Naive thymus-derived CD8-positive, alpha-beta T cell (primary cell): ENCODE results near the gene RAB4B. TPM values are rescaled to one million over a fixed set of nuclear protein-coding genes. Genes with fewer than 3 reads are reported as not detected.
"Not testable (repeated sequence)": the region's sequence is repeated elsewhere in the genome, so short reads cannot be mapped to it uniquely, and the experiment has no call there.

Source experiments
- ATAC-seq, 2 donors: fragments of 150-1000 bp; cut with Tn5 transposase in 1 of 2; sonication (Bioruptor Pico), chemical (Tn5 transposase) in 1 of 2; 1 replicate in 1 of 2; 2 replicates in 1 of 2; pipeline ENCODE4 v1.10.0; 2021; ENCODE audit warnings: mild to moderate bottlenecking in 2 of 2, moderate library complexity in 2 of 2
- POLR2A ChIA-PET: fragments of 350-600 bp; sonication (Branson Sonifier 250); formaldehyde crosslinking; loops from one replicate; lab custom pipeline; 2021; ENCODE audit warnings: antibody characterized with exemption; lab: Charles Lee
- DNase-seq, 10 donors: peaks; one replicate each; pipeline versions ENCODE4 v3.0.0 to v3.0.0-alpha.2; 2020 to 2022
- H3K27ac Mint-ChIP-seq, 10 donors: one replicate each; pipeline ENCODE4 v1.8.0; 2020 to 2022; ENCODE audit warnings: mild to moderate bottlenecking in 10 of 10, mixed read lengths in 10 of 10, moderate library complexity in 4 of 10, inconsistent platforms in 1 of 10
- H3K27me3 Mint-ChIP-seq, 5 donors: one replicate each; pipeline ENCODE4 v1.8.0; 2021 to 2022; ENCODE audit warnings: mixed read lengths in 5 of 5
- H3K36me3 Mint-ChIP-seq, 3 donors: one replicate each; pipeline ENCODE4 v1.8.0; 2020 to 2022; ENCODE audit warnings: mixed read lengths in 3 of 3, mild to moderate bottlenecking in 2 of 3, inconsistent platforms in 1 of 3
- H3K4me1 Mint-ChIP-seq, 4 donors: one replicate each; pipeline ENCODE4 v1.8.0; 2021 to 2022; ENCODE audit warnings: mixed read lengths in 4 of 4
- H3K4me3 Mint-ChIP-seq, 10 donors: one replicate each; pipeline ENCODE4 v1.8.0; 2020 to 2022; ENCODE audit warnings: mild to moderate bottlenecking in 10 of 10, mixed read lengths in 10 of 10, moderate library complexity in 6 of 10, inconsistent platforms in 1 of 10
- H3K9me3 Mint-ChIP-seq, 9 donors: one replicate each; pipeline ENCODE4 v1.8.0; 2020 to 2022; ENCODE audit warnings: mixed read lengths in 9 of 9, mild to moderate bottlenecking in 3 of 9, inconsistent platforms in 1 of 9, moderate library complexity in 1 of 9
- polyA plus RNA-seq, 3 donors: library from polyadenylated mRNA; unstranded; fragments of 300-500 nt; fragmentation: Illumina TruSeq; gene quantifications; one replicate each; pipeline ENCODE4 v1.2.3, GENCODE V29; 2021
- total RNA-seq, 8 experiments: library from RNA in 2 of 8; stranded (reverse) in 2 of 8; gene quantifications; one replicate each; pipeline ENCODE4 v1.2.3 and lab custom pipeline; 2021 to 2026

The RAB4B gene
- total and polyA plus RNA-seq, 5 experiments from 2014 or later, result 47.3 to 87.2 (median 76.4) TPM

DNA sequence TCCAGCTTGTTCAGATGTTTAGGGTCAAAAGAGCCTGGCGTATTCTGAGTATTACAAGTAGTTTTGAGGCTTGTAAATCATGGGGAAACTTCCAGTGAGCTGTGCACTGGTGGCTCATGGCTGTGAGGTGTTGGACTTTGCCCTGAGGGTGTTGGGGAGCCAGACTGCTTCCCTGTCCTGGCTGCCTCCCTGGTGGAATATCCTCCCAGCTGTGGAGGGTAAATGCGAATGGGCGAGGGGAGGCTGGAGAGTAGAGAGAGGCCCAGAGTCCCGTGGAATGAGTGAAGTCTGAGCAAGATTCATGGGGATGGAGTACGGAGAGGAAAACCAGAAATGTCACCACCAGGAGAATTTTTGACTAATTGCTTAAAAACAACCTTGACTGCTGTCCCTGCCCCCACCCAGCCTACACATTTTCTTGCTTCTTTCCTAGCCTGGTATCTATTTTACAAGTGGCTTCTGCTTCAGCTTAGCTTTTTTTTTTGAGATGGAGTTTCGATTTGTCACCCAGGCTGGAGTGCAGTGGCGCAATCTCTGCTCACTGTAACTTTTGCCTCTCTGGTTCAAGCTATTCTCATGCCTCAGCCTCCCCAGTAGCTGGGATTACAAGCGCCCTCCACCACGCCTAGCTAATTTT lies 23.3 kb upstream of the RAB4B start:
- ATAC-seq (no peak), DNase-seq (peak in 1 of 10 donors; percentile 27)
- Mint-ChIP-seq H3K4me1 (peaks cover 34 to 72% (median 69%) of the 10 kb centered on the region in 4 donors), H3K27me3 (no peaks in the 10 kb centered on the region), H3K9me3 (no peaks in the 10 kb centered on the region), H3K4me3 (peak overlapping the region; percentile 73 to 91 (median 84)), H3K27ac (peak overlapping the region; percentile 83 to 93 (median 91)), H3K36me3 (peaks cover 8 to 55% (median 12%) of the 10 kb centered on the region in 3 donors)
- POLR2A ChIA-PET, result interaction anchor here (0.6 to 3.4 kb wide), 8 partner anchors 11 to 509 kb away, joined by 3 to 15 read pairs (median 4); partner anchors contain the start of genes EGLN2 and RAB4B

- no peak for ATAC-seq
- POLR2A ChIA-PET, result interaction anchor here (1.2 to 3.4 kb wide), 5 partner anchors 10 to 52 kb away, joined by 3 to 15 read pairs (median 8); partner anchors contain the start of genes EGLN2 and RAB4B
- Mint-ChIP-seq H3K27me3 (no peaks in the 10 kb centered on the region), H3K4me1 (peaks cover 29 to 72% (median 67%) of the 10 kb centered on the region in 4 donors), H3K4me3 (peak overlapping the region; percentile 58 to 91 (median 83)), H3K36me3 (peaks cover 8 to 60% (median 12%) of the 10 kb centered on the region in 3 donors), H3K9me3 (no peaks in the 10 kb centered on the region), H3K27ac (peak overlapping the region; percentile 21 to 93 (median 66))
- no peak for DNase-seq
These were observed 22.8 kb upstream of the RAB4B start for GRCh38 chr19:40755248-40755624.

GRCh38 chr19:40755791-40756190 lies 22.3 kb upstream of the RAB4B start:
- Mint-ChIP-seq H3K9me3 (no peaks in the 10 kb centered on the region), H3K4me1 (peaks cover 28 to 74% (median 64%) of the 10 kb centered on the region in 4 donors), H3K36me3 (peaks cover 8 to 65% (median 12%) of the 10 kb centered on the region in 3 donors), H3K27me3 (no peaks in the 10 kb centered on the region), H3K27ac (peak overlapping the region in 9 of 10 donors; percentile 21 to 92 (median 69)), H3K4me3 (peak overlapping the region; percentile 46 to 91 (median 79))
- DNase-seq (no peak), ATAC-seq (no peak)
- POLR2A ChIA-PET, result interaction anchor here (0.6 to 3.4 kb wide), 6 partner anchors 10 to 45 kb away, joined by 3 to 22 read pairs (median 6); partner anchors contain the start of genes EGLN2 and RAB4B

DNA sequence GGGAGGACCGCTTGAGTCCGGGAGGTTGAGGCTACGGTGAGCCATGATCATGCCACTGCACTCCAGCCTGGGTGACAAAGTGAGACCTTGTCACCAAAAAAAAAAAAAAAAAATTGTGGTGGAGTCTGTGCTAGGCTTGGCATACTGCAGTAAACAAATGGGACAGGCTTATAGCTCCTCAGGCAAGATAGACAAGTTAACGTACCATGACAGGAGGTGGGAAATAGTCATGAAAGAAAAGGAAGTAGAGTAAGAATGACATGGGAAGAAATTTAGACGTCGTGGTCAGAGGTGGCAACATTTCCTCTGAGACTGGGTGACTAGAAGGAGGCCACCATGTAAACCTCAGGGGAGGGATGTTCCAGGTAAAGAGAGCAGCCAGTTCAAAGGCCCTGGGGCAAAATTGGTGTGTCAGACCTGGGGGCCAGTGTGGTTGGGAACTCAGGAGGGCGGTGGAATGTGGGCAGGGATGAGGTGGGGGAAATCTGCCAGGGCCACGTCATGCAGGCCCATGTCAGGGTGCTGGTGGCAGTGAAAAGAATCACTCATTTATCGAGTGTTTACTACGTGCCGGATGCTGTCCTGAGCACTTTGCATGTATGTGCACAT lies 21.4 kb upstream of the RAB4B start:
- peaks cover 2 to 72% (median 15%) of the 10 kb centered on the region in 3 donors for H3K36me3 Mint-ChIP-seq
- peak in 2 of 10 donors; percentile 5 to 33 for DNase-seq
- H3K4me3 Mint-ChIP-seq, result peak overlapping the region; percentile 16 to 91 (median 60)
- peaks cover 23 to 75% (median 63%) of the 10 kb centered on the region in 4 donors for H3K4me1 Mint-ChIP-seq
- no peaks in the 10 kb centered on the region for H3K9me3 Mint-ChIP-seq
- peak in 1 of 2 donors; percentile 55 for ATAC-seq
- peak overlapping the region; percentile 21 to 91 (median 70) for H3K27ac Mint-ChIP-seq
- no peaks in the 10 kb centered on the region for H3K27me3 Mint-ChIP-seq
- POLR2A ChIA-PET, result interaction anchor here (0.7 to 3.4 kb wide), 4 partner anchors 15 to 42 kb away, joined by 3 to 22 read pairs (median 10); partner anchors contain the start of genes EGLN2 and RAB4B

- Mint-ChIP-seq H3K27me3 (no peaks in the 10 kb centered on the region), H3K36me3 (peaks cover 9 to 79% (median 28%) of the 10 kb centered on the region in 3 donors), H3K27ac (peak overlapping the region in 6 of 10 donors; percentile 21 to 70 (median 48)), H3K4me1 (peaks cover 33 to 78% (median 65%) of the 10 kb centered on the region in 4 donors), H3K4me3 (peak overlapping the region in 2 of 10 donors; percentile 37 to 41), H3K9me3 (no peaks in the 10 kb centered on the region)
- POLR2A ChIA-PET, result interaction anchor here (0.6 to 3.0 kb wide), 3 partner anchors 9 to 44 kb away, joined by 3 to 22 read pairs (median 7); partner anchors contain the start of gene RAB4B
- no peak for ATAC-seq
- DNase-seq, result no peak
These were observed 19.6 kb upstream of the RAB4B start for GRCh38 chr19:40758491-40758890.

- POLR2A ChIA-PET, result interaction anchor here (1.3 kb wide), 1 partner anchor 19 kb away, joined by 3 read pairs; the partner anchor contains the start of gene RAB4B
- Mint-ChIP-seq H3K9me3 (no peaks in the 10 kb centered on the region), H3K36me3 (peaks cover 14 to 88% (median 36%) of the 10 kb centered on the region in 3 donors), H3K27me3 (no peaks in the 10 kb centered on the region), H3K27ac (peak overlapping the region in 2 of 10 donors; percentile 51 to 68), H3K4me3 (no peak overlapping the region), H3K4me1 (peaks cover 38 to 80% (median 69%) of the 10 kb centered on the region in 4 donors)
- DNase-seq (no peak), ATAC-seq (no peak)
These were observed 18.7 kb upstream of the RAB4B start for GRCh38 chr19:40759352-40759751.

DNA sequence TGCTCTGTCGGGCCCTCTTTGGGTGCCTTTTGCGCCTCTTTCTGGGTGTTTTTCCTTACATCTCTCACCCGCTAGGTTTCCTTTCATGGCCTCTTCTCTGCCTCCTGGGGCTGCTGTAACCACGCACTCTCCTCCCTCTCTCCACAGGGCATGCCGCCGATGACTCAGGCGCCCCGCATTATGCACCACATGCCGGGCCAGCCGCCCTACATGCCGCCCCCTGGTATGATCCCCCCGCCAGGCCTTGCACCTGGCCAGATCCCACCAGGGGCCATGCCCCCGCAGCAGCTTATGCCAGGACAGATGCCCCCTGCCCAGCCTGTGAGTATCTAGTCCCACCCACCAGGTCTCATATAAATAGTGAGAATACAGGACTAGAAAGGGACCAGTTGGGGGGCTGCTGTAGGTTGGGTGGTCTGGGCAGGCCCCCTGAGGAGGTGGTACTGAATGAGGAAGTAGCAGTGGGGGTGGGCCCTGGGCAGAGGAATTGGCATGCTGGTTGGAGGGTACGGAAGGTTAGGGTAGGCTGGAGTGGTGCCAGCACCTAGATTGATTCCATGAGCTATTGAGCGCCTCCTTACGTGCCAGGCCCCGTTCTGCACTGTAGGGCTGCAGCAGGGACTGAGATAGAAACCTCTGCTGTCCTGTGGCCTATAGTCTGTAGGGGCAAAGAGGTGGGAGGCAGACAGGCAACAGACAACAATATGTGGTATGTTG lies 15.1 kb upstream of the RAB4B start:
- H3K9me3 Mint-ChIP-seq, result no peaks in the 10 kb centered on the region
- peaks cover 14 to 89% (median 45%) of the 10 kb centered on the region in 3 donors for H3K36me3 Mint-ChIP-seq
- DNase-seq, result peak in 1 of 10 donors; percentile 23
- peak; percentile 38 to 60 for ATAC-seq
- H3K27ac Mint-ChIP-seq, result peak overlapping the region; percentile 75 to 93 (median 88)
- peak overlapping the region in 8 of 10 donors; percentile 27 to 58 (median 49) for H3K4me3 Mint-ChIP-seq
- no peaks in the 10 kb centered on the region for H3K27me3 Mint-ChIP-seq
- POLR2A ChIA-PET, result interaction anchor here (0.9 to 1.5 kb wide), 4 partner anchors 15 to 100 kb away, joined by 3 to 6 read pairs (median 4); partner anchors contain the start of genes EGLN2 and RAB4B
- H3K4me1 Mint-ChIP-seq, result peaks cover 34 to 69% (median 55%) of the 10 kb centered on the region in 4 donors

GRCh38 chr19:40763526-40763925 lies 14.5 kb upstream of the RAB4B start:
- no peak for ATAC-seq
- POLR2A ChIA-PET, result interaction anchor here (0.9 to 1.5 kb wide), 4 partner anchors 14 to 101 kb away, joined by 3 to 6 read pairs (median 4); partner anchors contain the start of genes EGLN2 and RAB4B
- Mint-ChIP-seq H3K36me3 (peaks cover 14 to 84% (median 40%) of the 10 kb centered on the region in 3 donors), H3K27me3 (no peaks in the 10 kb centered on the region), H3K27ac (peak overlapping the region; percentile 75 to 93 (median 88)), H3K4me3 (peak overlapping the region in 6 of 10 donors; percentile 32 to 58 (median 44)), H3K9me3 (no peaks in the 10 kb centered on the region), H3K4me1 (peaks cover 31 to 63% (median 50%) of the 10 kb centered on the region in 4 donors)
- DNase-seq, result no peak

DNA sequence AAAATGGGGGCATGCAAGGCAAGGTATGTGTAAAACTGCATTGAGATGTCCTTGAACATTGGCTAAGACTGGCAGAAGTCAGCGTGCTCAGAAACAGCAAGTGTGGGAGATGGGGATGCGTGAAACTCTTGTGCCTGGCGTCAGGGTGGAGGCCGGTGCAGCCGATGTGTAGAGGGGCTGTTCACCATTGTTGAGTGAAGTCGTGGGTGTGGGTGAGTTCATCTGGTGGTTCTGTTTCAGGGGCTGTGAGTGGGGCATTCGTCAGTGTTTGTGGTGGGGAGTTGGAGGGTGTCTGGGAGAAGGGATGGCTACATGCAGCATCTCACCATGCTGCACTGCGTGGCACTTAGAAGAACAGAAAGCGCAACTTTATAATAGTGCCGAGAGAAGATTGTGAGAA lies 14.1 kb upstream of the RAB4B start:
- DNase-seq (no peak), ATAC-seq (no peak)
- peaks cover 14 to 81% (median 40%) of the 10 kb centered on the region in 3 donors for H3K36me3 Mint-ChIP-seq
- H3K27me3 Mint-ChIP-seq, result no peaks in the 10 kb centered on the region
- no peaks in the 10 kb centered on the region for H3K9me3 Mint-ChIP-seq
- peaks cover 31 to 64% (median 49%) of the 10 kb centered on the region in 4 donors for H3K4me1 Mint-ChIP-seq
- H3K4me3 Mint-ChIP-seq, result peak overlapping the region in 8 of 10 donors; percentile 7 to 65 (median 42)
- peak overlapping the region; percentile 75 to 93 (median 89) for H3K27ac Mint-ChIP-seq
- POLR2A ChIA-PET, result interaction anchor here (1.3 kb wide), 2 partner anchors 55 to 101 kb away, joined by 3 to 4 read pairs; no protein-coding TSS in a partner anchor

GRCh38 chr19:40766385-40766784 lies 11.7 kb upstream of the RAB4B start:
- ATAC-seq, H3K27me3 Mint-ChIP-seq, H3K9me3 Mint-ChIP-seq, DNase-seq: not testable (repeated sequence)
- Mint-ChIP-seq H3K4me3 (peak overlapping the region in 1 of 10 donors; percentile 43), H3K36me3 (peaks cover 20 to 64% (median 37%) of the 10 kb centered on the region in 3 donors), H3K4me1 (peaks cover 36 to 67% (median 54%) of the 10 kb centered on the region in 4 donors), H3K27ac (peak overlapping the region in 3 of 10 donors; percentile 19 to 43 (median 41))
- POLR2A ChIA-PET, result interaction anchor here (0.6 to 2.3 kb wide), 5 partner anchors 11 to 497 kb away, joined by 3 to 8 read pairs (median 7); partner anchors contain the start of genes ACTMAP, RAB4B and SNRPA

GRCh38 chr19:40768869-40769268 lies 9.2 kb upstream of the RAB4B start:
- H3K4me1 Mint-ChIP-seq, result peaks cover 18 to 48% (median 34%) of the 10 kb centered on the region in 4 donors
- H3K4me3 Mint-ChIP-seq, result no peak overlapping the region
- peak overlapping the region in 3 of 10 donors; percentile 31 to 70 (median 49) for H3K27ac Mint-ChIP-seq
- peaks cover 9 to 40% (median 17%) of the 10 kb centered on the region in 3 donors for H3K36me3 Mint-ChIP-seq
- no peak for DNase-seq
- POLR2A ChIA-PET, result interaction anchor here (1.4 kb wide), 1 partner anchor 9 kb away, joined by 4 read pairs; the partner anchor contains the start of gene RAB4B
- no peaks in the 10 kb centered on the region for H3K27me3 Mint-ChIP-seq
- H3K9me3 Mint-ChIP-seq, result peaks cover 0 to 4% (median 0%) of the 10 kb centered on the region in 9 donors
- no peak for ATAC-seq
